ENCODE results near the gene AQP12A. TPM values are rescaled to one million over a fixed set of nuclear protein-coding genes. Genes with fewer than 3 reads are reported as not detected.

The AQP12A gene
- total and polyA plus RNA-seq, 7 donors = 3.0 to 7.4 TPM; not detected in 5

DNA sequence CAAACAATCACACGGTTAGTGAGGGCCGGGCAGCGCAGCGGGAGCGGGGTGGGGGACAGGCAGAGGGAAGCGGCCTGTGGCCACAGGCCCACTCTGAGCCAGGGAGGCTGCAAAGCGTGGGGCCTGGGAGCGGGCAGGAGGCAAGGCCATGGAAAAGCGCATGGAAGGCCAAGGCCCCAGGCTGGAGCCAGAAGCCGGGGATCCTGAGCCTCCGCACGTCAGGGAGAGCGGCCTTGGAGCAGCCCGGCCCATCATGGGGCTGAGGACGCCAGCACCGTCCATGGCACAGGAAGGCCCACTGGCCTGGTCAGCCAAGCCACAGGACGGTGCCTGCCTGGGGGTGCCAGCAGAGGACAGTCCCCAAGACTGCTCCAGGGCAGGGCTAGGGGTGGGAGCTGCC, 43.1 kb downstream of the AQP12A start:
- TF ChIP-seq EP300 (IDR thresholded peaks at IDR 0.05) (no peak), POLR2A (IDR thresholded peaks at IDR 0.05) (no peak), POLR2AphosphoS5 (IDR thresholded peaks at IDR 0.05) (no peak)
- TF ChIP-seq, protein P1, sequence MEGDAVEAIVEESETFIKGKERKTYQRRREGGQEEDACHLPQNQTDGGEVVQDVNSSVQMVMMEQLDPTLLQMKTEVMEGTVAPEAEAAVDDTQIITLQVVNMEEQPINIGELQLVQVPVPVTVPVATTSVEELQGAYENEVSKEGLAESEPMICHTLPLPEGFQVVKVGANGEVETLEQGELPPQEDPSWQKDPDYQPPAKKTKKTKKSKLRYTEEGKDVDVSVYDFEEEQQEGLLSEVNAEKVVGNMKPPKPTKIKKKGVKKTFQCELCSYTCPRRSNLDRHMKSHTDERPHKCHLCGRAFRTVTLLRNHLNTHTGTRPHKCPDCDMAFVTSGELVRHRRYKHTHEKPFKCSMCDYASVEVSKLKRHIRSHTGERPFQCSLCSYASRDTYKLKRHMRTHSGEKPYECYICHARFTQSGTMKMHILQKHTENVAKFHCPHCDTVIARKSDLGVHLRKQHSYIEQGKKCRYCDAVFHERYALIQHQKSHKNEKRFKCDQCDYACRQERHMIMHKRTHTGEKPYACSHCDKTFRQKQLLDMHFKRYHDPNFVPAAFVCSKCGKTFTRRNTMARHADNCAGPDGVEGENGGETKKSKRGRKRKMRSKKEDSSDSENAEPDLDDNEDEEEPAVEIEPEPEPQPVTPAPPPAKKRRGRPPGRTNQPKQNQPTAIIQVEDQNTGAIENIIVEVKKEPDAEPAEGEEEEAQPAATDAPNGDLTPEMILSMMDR (IDR thresholded peaks at IDR 0.05) = no peak
- intact Hi-C loops (cut with DNase I) = no loop called here
- H3K36me3 ChIP-seq = no peaks in the 10 kb centered on the region
- peaks cover 0 to 16% (median 0%) of the 10 kb centered on the region in 3 donors for H3K27me3 ChIP-seq
- no peak overlapping the region for H3K27ac ChIP-seq
- DNase-seq = no peak
- WGBS, 2 donors = 77 to 92% methylated on average over 17 of the region's 17 CpGs
- no peaks in the 10 kb centered on the region for H3K9me3 ChIP-seq
- H3K4me3 ChIP-seq = no peak overlapping the region
- H3K4me1 ChIP-seq = peaks cover 0 to 19% (median 15%) of the 10 kb centered on the region in 4 donors

DNA sequence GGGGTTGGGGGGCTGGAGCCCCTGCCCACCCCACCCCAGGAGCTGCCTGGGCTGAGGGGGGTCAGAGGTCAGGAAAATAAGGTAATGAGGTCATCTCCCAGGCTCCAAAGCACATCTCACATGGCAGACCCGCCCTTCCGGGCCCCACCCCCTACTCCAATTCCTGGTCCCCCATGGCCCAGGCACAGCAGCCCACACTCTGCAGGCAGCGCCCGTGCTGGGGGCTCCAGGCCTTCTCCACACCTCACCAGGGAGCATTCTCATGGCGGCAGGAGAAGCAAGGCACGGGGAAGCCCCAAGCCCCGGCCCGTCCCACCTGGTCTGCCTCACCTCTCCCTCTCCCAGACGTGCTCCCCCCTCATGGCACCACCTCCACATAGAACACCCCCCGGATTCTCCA, 43.8 kb downstream of the AQP12A start:
- Histone ChIP-seq H3K27me3 (peaks cover 0 to 11% (median 0%) of the 10 kb centered on the region in 3 donors), H3K4me3 (no peak overlapping the region), H3K36me3 (no peaks in the 10 kb centered on the region), H3K4me1 (peaks cover 0 to 19% (median 15%) of the 10 kb centered on the region in 4 donors), H3K27ac (no peak overlapping the region), H3K9me3 (no peaks in the 10 kb centered on the region)
- 75 to 89% methylated on average over 10 of the region's 10 CpGs for WGBS, 2 donors
- DNase-seq = no peak
- intact Hi-C loops (cut with DNase I) = no loop called here
- TF ChIP-seq POLR2A (IDR thresholded peaks at IDR 0.05) (no peak), EP300 (IDR thresholded peaks at IDR 0.05) (no peak)
- TF ChIP-seq, protein P1 (IDR thresholded peaks at IDR 0.05) = no peak

GRCh38 chr2:240736281-240737250, 44.9 kb downstream of the AQP12A start:
- Histone ChIP-seq H3K27me3 (peaks cover 0 to under 1% (median 0%) of the 10 kb centered on the region in 3 donors), H3K27ac (no peak overlapping the region), H3K36me3 (no peaks in the 10 kb centered on the region), H3K4me1 (peaks cover 0 to 19% (median 15%) of the 10 kb centered on the region in 4 donors), H3K4me3 (no peak overlapping the region), H3K9me3 (no peaks in the 10 kb centered on the region)
- intact Hi-C loops (cut with DNase I) = no loop called here
- no peak for DNase-seq
- TF ChIP-seq POLR2A (IDR thresholded peaks at IDR 0.05) (no peak), POLR2AphosphoS5 (IDR thresholded peaks at IDR 0.05) (no peak), EP300 (IDR thresholded peaks at IDR 0.05) (no peak)
- TF ChIP-seq, protein P1 (IDR thresholded peaks at IDR 0.05) = no peak
- 83 to 86% methylated on average over 35 of the region's 35 CpGs for WGBS, 2 donors

GRCh38 chr2:240737512-240737911, 45.8 kb downstream of the AQP12A start:
- TF ChIP-seq POLR2AphosphoS5 (IDR thresholded peaks at IDR 0.05) (no peak), EP300 (IDR thresholded peaks at IDR 0.05) (no peak), POLR2A (IDR thresholded peaks at IDR 0.05) (no peak)
- TF ChIP-seq, protein P1 (IDR thresholded peaks at IDR 0.05) = no peak
- intact Hi-C loops (cut with DNase I) = no loop called here
- no peaks in the 10 kb centered on the region for H3K27me3 ChIP-seq
- H3K4me3 ChIP-seq = no peak overlapping the region
- peaks cover 0 to 19% (median 15%) of the 10 kb centered on the region in 4 donors for H3K4me1 ChIP-seq
- H3K27ac ChIP-seq = no peak overlapping the region
- no peaks in the 10 kb centered on the region for H3K36me3 ChIP-seq
- 62 to 67% methylated on average over 5 of the region's 5 CpGs for WGBS, 2 donors
- no peak for DNase-seq
- H3K9me3 ChIP-seq = no peaks in the 10 kb centered on the region

Data from sigmoid colon (tissue), 7 donors.